Right ventricle myocardium inferior (tissue), 1 donor: ENCODE results near the gene RNF26. TPM values are rescaled to one million over a fixed set of nuclear protein-coding genes. Genes with fewer than 3 reads are reported as not detected.
"Not testable (repeated sequence)": the region's sequence is repeated elsewhere in the genome, so short reads cannot be mapped to it uniquely, and the experiment has no call there.

ENCODE experiments used
- ATAC-seq: fragments of 200-7000 bp; cut with Tn5 transposase; one replicate; pipeline ENCODE4 v1.9.1; 2020; ENCODE audit warnings: mild to moderate bottlenecking, moderate library complexity
- DNase-seq: peaks from one replicate; pipeline ENCODE4 v3.0.0; 2021; ENCODE audit errors: missing footprints
- intact Hi-C: fragments of 100-400 bp; cut with DNase I; formaldehyde crosslinking; loops from one replicate; pipeline ENCODE4 v1.11.0; 2022
- microRNA-seq: library from miRNA; unstranded; fragments of <30 nt; microRNA quantifications from one replicate; pipeline ENCODE4 v1.2.0, GENCODE V29; 2020
- total RNA-seq: library from RNA; stranded (reverse); fragmentation: NEBNext Ultra II Directional; extraction: Animal tissue kit (Norgen Biotek cat#: 25700); gene quantifications from one replicate; pipeline ENCODE4 v1.2.1, GENCODE V29; 2021
- donor health status: DM: no; HTN: yes; CAD: no; lungs with severe emphysema.

RNF26 gene
- total RNA-seq, 1 donor from 2014 or later = 13.1 TPM

DNA sequence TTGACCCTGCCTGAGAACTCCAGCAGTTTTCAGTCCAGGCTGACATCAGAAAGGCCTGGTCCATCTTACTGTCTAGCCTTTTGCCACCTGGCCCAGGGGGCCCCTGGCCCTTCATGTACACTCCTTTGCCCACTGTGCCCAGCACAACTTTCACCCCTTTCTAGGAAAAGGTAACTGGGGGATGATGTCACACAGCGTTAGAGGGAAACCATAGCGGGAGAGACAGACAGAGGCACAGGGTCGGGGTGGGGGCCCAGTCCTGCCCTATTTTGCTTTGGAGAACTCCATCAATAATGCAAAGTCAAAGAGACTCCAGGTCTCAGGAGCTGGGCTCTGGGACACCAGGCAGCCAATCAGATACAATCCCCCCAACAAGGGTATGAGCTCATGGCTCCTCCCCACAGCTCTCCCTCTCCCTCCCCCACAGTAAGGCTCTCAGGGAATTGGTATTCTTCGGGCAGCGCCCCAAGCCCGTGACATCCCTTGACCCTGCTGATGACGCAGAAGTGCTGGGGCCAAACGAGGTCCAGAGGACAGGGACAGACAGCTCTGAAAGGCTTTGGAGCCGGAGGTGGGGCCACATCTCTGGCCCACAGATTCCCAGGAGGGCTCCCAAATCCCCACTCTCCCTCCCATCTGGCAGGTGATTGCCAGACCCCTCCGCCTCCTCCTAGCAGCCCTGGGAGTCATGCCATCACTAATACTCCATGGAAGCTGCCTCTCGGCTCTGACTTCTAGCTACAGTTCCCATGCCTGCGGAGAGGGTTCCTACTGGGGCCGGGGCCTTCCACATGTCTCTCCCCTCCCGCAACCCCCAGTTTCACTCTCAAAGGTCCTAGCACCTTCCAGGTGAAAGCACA is 41.2 kb downstream of the RNF26 start:
- peak; percentile 66 for ATAC-seq
- DNase-seq = peak; percentile 84
- intact Hi-C loops = loop anchor here (2.0 kb wide), 1 partner anchor 35 kb away; the partner anchor contains the start of gene C1QTNF5

DNA sequence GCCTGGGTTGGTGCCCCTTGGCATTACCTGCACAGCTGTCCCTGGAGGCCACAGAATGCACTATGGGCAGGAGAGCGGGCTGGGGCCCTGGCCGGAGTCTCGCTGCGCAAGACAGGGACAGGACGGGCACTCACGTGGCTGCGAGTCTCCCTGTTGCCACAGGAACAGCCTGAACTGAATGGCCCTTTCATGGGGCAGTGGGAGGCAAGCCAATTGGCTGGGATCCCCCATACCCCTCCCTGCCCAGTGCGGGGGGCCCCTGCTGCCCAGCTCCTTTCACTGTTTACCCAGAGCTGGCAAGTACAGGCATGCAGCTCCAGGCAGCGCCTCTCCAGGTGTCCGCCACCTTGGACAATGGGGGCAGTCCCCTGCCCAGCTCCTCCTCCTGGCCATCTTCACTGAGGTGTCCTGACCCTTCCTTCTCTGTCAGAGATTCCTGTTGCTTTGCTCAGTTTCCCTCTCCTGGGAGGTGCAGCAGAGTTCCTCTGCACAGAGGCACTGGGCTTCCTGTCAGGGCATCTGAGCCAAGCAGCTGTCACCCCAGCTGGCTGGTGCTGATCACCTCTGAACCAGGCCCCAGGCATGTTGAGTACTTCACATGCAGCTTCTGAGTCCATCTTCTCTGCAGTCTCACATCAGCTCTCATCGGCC is 42.0 kb downstream of the RNF26 start:
- DNase-seq (peak; percentile 78), ATAC-seq (peak; percentile 14)
- intact Hi-C loops = no loop called here

- DNase-seq (no peak), ATAC-seq (no peak)
- intact Hi-C loops = no loop called here
Measured at GRCh38 chr11:119377112-119377901, 43.0 kb downstream of the RNF26 start.

DNA sequence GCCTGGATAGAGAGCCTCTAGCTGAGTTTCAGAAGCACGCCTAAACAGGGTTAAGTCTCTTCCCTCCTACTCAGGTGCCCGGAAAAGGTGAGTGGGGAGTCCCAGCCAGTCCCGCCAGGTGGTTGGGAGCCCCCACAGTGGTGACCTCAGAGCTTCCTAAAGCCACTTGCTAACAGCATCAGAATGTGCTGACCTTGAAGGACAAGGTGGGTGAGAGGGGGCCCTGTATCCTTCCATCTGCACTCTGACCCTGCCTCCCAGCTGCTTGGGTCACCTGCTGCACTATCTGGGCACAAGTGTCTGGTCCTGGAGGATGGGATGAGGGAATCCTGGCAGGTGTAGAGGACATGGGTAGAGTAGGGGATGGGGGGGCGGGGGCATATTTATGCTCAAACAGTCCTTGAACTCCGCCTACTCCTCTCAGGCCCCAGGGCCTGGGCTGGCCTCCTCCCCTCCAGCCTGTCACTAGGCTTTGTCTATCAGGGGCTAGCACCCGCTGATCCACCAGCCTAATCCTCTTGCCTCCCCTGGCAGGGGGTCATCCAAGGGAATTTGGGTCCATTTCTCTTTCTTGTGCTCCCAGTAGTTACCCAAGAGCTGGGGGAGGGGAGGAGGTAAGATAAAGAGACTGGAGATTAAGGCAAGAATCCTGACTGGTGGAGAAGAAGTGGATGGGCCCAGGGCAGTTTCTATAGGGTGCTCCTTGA is 43.8 kb downstream of the RNF26 start:
- no peak for DNase-seq
- intact Hi-C loops = no loop called here
- no peak for ATAC-seq

DNA sequence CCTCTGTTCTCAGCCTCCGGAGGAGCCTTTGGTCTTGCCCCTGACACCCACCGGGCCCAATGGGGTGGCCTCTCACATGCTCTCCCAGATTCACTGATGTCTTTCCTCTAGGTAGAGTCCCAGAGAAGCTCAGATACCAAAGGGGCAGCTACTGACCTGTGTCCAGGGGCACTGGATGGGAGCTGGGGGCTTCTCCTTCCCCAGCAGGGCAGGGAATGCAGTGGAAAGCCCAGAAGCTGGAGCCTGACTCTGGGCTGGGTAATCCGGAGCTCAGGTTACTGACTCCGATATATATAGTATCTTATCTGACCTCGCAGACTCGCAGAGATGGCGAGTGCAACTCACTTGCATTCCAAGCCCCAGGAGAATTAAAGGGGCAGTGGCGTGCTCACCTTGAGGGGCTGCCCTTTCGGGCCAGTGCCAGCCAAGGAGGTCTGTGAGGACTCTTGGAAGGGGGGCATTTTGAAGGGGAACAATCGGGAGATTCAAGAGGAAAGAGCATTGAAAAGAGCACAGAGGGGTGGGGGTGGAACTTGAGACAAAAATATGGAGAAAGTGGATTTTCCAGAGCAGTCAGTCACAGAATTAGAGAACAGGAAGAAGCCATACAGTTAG is 44.6 kb downstream of the RNF26 start:
- DNase-seq (no peak), ATAC-seq (peak; percentile 9)
- intact Hi-C loops = no loop called here

GRCh38 chr11:119380160-119380826 is 46.0 kb downstream of the RNF26 start:
- no peak for ATAC-seq
- intact Hi-C loops = loop anchor here (10.0 kb wide), 1 partner anchor 95 kb away; no protein-coding TSS in a partner anchor
- no peak for DNase-seq

DNA sequence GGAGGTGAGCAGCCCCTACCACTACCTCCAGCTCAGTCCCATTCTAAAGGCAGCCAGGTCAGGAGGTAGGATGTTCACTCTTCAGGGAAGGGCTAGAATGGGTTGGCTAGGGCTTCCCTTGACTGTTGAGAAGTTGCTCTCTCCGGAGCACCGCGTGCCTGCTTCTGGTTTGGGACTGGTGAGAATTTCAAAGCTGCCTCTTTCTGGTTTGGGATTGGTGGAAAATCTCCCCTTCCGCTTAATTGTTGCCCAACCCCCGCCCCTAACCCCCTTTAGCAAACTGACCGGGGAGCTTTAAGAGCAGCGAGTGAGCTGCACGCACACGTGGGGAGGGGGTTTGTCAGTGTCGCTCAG is 46.5 kb downstream of the RNF26 start:
- intact Hi-C loops = loop anchor here (10.0 kb wide), 1 partner anchor 94 kb away; no protein-coding TSS in a partner anchor
- DNase-seq = peak; percentile 63
- no peak for ATAC-seq

- intact Hi-C loops = loop anchor here (10.0 kb wide), 1 partner anchor 93 kb away; no protein-coding TSS in a partner anchor
- peak; percentile 97 for DNase-seq
- ATAC-seq = peak; percentile 95
Measured at GRCh38 chr11:119381181-119381988, 47.1 kb downstream of the RNF26 start, which contains the start of gene USP2. TSS of gene USP2 (minus strand) at chr11:119381690. CDS start at chr11:119373480, 8,210 bp downstream.

GRCh38 chr11:119382101-119382500 is 47.8 kb downstream of the RNF26 start:
- no peak for ATAC-seq
- intact Hi-C loops = loop anchor here (10.0 kb wide), 1 partner anchor 93 kb away; no protein-coding TSS in a partner anchor
- no peak for DNase-seq

DNA sequence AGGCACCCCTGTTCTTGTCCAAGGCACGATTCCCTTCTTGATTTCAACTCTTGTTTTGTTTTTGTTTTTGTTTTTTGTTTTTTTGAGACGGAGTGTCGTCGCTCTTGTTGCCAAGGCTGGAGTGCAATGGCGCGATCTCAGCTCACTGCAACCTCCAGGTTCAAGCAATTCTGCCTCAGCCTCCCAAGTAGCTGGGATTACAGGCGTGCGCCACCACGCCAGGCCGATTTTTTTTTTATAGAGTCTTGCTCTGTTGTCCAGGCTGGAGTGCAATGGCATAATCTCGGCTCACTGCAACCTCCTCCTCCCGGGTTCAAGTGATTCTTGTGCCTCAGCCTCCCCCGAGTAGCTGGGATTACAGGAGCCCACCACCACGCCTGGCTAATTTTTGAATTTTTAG is 48.2 kb downstream of the RNF26 start:
- not testable (repeated sequence) for ATAC-seq, DNase-seq
- intact Hi-C loops = loop anchor here (10.0 kb wide), 1 partner anchor 92 kb away; no protein-coding TSS in a partner anchor

- DNase-seq = no peak
- ATAC-seq = no peak
- intact Hi-C loops = loop anchor here (10.0 kb wide), 1 partner anchor 90 kb away; no protein-coding TSS in a partner anchor
Measured at GRCh38 chr11:119384332-119384731, 50.0 kb downstream of the RNF26 start.

Small RNA genes lying within 50 kb of the gene (microRNA-seq; reads per million reads assigned to microRNA genes)
- not detected for gene MIR6756

Other genes with a start within 250 kb of the RNF26 start
- gene HMBS, start 249.6 kb upstream of the RNF26 start, total RNA-seq = 22.8 TPM
- gene DPAGT1, start 232.7 kb upstream of the RNF26 start, total RNA-seq = 21.1 TPM
- gene C2CD2L, start 227.2 kb upstream of the RNF26 start, total RNA-seq = 11.8 TPM
- 13.0 TPM for gene HINFP, start 212.9 kb upstream of the RNF26 start, total RNA-seq
- 1.3 TPM for gene ABCG4, start 185.5 kb upstream of the RNF26 start, total RNA-seq
- gene NLRX1, start 165.8 kb upstream of the RNF26 start, total RNA-seq = 32.4 TPM
- not detected for gene NHERF4, start 149.1 kb upstream of the RNF26 start, total RNA-seq
- gene CBL, start 128.2 kb upstream of the RNF26 start, total RNA-seq = 7.1 TPM
- 68.7 TPM for gene MCAM, start 17.4 kb upstream of the RNF26 start, total RNA-seq
- 17.5 TPM for gene C1QTNF5, start 6.4 kb downstream of the RNF26 start, total RNA-seq
- not detected for gene MFRP, start 12.2 kb downstream of the RNF26 start, total RNA-seq
- 140 TPM for gene USP2, start 47.2 kb downstream of the RNF26 start, total RNA-seq
- gene THY1, start 88.6 kb downstream of the RNF26 start, total RNA-seq = 1.8 TPM